Measurements from ENCODE around the gene MADD.

Gene MADD

GRCh38 chr11:47259232-47259977 lies 10.5 kb upstream of the MADD start:
- Histone ChIP-seq H3K36me3 (ENCODE audit: control insufficient read depth, insufficient read depth, low read length) (no peaks in the 10 kb centered on the region), H2AFZ (no peak overlapping the region), H3K9me3 (ENCODE audit: control insufficient read depth, low read length) (no peaks in the 10 kb centered on the region), H3K79me2 (peaks cover 2% of the 10 kb centered on the region), H3K4me3 (ENCODE audit: low read depth, low read length) (no peak overlapping the region), H3K9ac (no peak overlapping the region), H3K4me1 (no peaks in the 10 kb centered on the region), H3K4me2 (ENCODE audit: low read length) (no peak overlapping the region), H3K27ac (no peak overlapping the region), H3K27me3 (ENCODE audit: control insufficient read depth, insufficient read depth, low read length) (no peaks in the 10 kb centered on the region)
- peak; percentile 28 for TF ChIP-seq CTCF (IDR thresholded peaks at IDR 0.05)

GRCh38 chr11:47260366-47260765 lies 9.6 kb upstream of the MADD start:
- TF ChIP-seq CTCF (IDR thresholded peaks at IDR 0.05) = no peak
- H3K4me2 ChIP-seq (ENCODE audit: low read length) = no peak overlapping the region
- no peak overlapping the region for H3K27ac ChIP-seq
- H3K36me3 ChIP-seq (ENCODE audit: control insufficient read depth, insufficient read depth, low read length) = no peaks in the 10 kb centered on the region
- H3K9ac ChIP-seq = no peak overlapping the region
- H3K27me3 ChIP-seq (ENCODE audit: control insufficient read depth, insufficient read depth, low read length) = no peaks in the 10 kb centered on the region
- no peak overlapping the region for H2AFZ ChIP-seq
- peaks cover 2% of the 10 kb centered on the region for H3K79me2 ChIP-seq
- no peak overlapping the region for H3K4me3 ChIP-seq (ENCODE audit: low read depth, low read length)
- no peaks in the 10 kb centered on the region for H3K4me1 ChIP-seq
- H3K9me3 ChIP-seq (ENCODE audit: control insufficient read depth, low read length) = no peaks in the 10 kb centered on the region

GRCh38 chr11:47261291-47261800 lies 8.6 kb upstream of the MADD start:
- no peaks in the 10 kb centered on the region for H3K36me3 ChIP-seq (ENCODE audit: control insufficient read depth, insufficient read depth, low read length)
- H3K9ac ChIP-seq = no peak overlapping the region
- no peak overlapping the region for H3K27ac ChIP-seq
- H2AFZ ChIP-seq = no peak overlapping the region
- no peaks in the 10 kb centered on the region for H3K4me1 ChIP-seq
- H3K9me3 ChIP-seq (ENCODE audit: control insufficient read depth, low read length) = no peaks in the 10 kb centered on the region
- no peak overlapping the region for H3K4me2 ChIP-seq (ENCODE audit: low read length)
- no peak for TF ChIP-seq CTCF (IDR thresholded peaks at IDR 0.05)
- H3K79me2 ChIP-seq = peaks cover 2% of the 10 kb centered on the region
- no peaks in the 10 kb centered on the region for H3K27me3 ChIP-seq (ENCODE audit: control insufficient read depth, insufficient read depth, low read length)
- H3K4me3 ChIP-seq (ENCODE audit: low read depth, low read length) = no peak overlapping the region

DNA sequence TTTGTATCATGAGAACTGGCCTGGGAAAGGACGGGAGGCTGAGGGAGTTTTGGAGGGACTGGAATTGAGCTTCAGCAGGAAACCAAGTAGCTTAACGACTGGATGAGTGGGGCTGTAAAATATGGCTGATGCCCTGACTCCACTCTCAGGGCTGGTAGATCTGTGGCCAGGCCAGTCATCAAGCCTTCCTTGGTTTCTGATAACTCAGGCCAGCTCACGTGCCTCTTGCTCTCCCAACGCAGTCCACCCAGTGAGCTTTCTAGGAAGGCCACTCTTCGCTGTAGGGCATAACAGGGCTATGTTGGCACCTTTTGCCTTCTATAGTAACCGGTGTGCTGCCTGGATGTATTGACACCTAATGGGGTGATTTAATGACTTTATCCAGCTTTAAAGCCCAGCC lies 5.8 kb upstream of the MADD start:
- no peak overlapping the region for H3K27ac ChIP-seq
- no peaks in the 10 kb centered on the region for H3K27me3 ChIP-seq (ENCODE audit: control insufficient read depth, insufficient read depth, low read length)
- H2AFZ ChIP-seq = no peak overlapping the region
- H3K9me3 ChIP-seq (ENCODE audit: control insufficient read depth, low read length) = no peaks in the 10 kb centered on the region
- no peak overlapping the region for H3K4me3 ChIP-seq (ENCODE audit: low read depth, low read length)
- no peaks in the 10 kb centered on the region for H3K4me1 ChIP-seq
- H3K4me2 ChIP-seq (ENCODE audit: low read length) = no peak overlapping the region
- no peaks in the 10 kb centered on the region for H3K79me2 ChIP-seq
- no peak overlapping the region for H3K9ac ChIP-seq
- no peaks in the 10 kb centered on the region for H3K36me3 ChIP-seq (ENCODE audit: control insufficient read depth, insufficient read depth, low read length)
- TF ChIP-seq CTCF (IDR thresholded peaks at IDR 0.05) = no peak

- Histone ChIP-seq H3K27ac (no peak overlapping the region), H3K9me3 (ENCODE audit: control insufficient read depth, low read length) (no peaks in the 10 kb centered on the region)
- TF ChIP-seq CTCF (IDR thresholded peaks at IDR 0.05) = no peak
Observed at GRCh38 chr11:47264521-47264920, 5.4 kb upstream of the MADD start.

More at GRCh38 chr11:47264521-47264920, 5.4 kb upstream of the MADD start:
- H3K4me1 ChIP-seq = no peaks in the 10 kb centered on the region
- H2AFZ ChIP-seq = no peak overlapping the region
- H3K27me3 ChIP-seq (ENCODE audit: control insufficient read depth, insufficient read depth, low read length) = no peaks in the 10 kb centered on the region
- no peak overlapping the region for H3K4me2 ChIP-seq (ENCODE audit: low read length)
- no peaks in the 10 kb centered on the region for H3K36me3 ChIP-seq (ENCODE audit: control insufficient read depth, insufficient read depth, low read length)
- no peak overlapping the region for H3K4me3 ChIP-seq (ENCODE audit: low read depth, low read length)
- no peaks in the 10 kb centered on the region for H3K79me2 ChIP-seq
- no peak overlapping the region for H3K9ac ChIP-seq
